NB4 (cell line): ENCODE results near the gene ENG.

ENCODE experiments used
- POLR2A ChIP-seq: IDR thresholded peaks from 2 replicates; pipeline ENCODE4 v1.6.1; 2011; ENCODE audit warnings: mild to moderate bottlenecking; ENCODE audit not compliant: insufficient read length; ENCODE audit errors: extremely low read depth
- TF ChIP-seq, protein P1 (sequence below): IDR thresholded peaks from one replicate; pipeline ENCODE4 v1.5.1; 2012; ENCODE audit warnings: low read depth, low read length

DNA sequence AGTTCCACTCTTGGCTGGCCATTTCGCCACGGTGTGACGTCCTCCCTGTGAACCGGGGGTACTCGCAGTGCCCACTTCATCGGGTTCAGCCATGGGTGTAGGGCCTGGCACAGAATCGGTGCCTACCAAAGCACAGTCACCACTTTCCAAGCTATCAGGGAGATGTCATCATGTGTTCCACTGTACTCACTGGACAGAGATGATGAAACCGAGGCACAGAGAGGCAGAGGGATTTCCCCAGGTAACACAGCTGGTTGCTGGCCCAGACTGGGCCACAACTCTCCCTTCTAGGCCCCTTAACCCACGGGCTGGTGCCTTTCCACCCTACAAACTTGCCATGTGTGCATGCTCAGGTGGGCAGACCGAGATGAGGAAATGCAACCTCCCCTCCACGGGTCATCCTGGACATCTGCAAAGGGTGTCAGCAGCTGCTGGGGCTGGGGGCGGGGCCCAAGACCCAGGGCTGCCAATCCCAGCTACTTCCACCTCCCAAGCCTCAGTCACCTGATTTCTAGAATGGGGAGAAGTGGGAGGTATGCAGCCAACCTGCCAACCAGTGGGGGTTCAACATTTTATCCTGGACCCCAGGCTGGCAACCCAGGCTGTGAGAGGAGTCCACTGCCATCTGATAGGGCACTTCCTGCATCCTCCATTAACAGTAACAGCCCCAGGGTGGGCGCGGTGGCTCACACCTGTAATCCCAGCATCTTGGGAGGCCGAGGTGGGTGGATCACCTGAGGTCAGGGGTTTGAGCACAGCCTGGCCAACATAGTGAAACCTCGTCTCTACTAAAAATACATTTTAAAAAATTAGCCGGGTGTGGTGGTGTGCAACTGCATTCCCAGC, 75.1 kb downstream of the ENG start:
- TF ChIP-seq, protein P1, sequence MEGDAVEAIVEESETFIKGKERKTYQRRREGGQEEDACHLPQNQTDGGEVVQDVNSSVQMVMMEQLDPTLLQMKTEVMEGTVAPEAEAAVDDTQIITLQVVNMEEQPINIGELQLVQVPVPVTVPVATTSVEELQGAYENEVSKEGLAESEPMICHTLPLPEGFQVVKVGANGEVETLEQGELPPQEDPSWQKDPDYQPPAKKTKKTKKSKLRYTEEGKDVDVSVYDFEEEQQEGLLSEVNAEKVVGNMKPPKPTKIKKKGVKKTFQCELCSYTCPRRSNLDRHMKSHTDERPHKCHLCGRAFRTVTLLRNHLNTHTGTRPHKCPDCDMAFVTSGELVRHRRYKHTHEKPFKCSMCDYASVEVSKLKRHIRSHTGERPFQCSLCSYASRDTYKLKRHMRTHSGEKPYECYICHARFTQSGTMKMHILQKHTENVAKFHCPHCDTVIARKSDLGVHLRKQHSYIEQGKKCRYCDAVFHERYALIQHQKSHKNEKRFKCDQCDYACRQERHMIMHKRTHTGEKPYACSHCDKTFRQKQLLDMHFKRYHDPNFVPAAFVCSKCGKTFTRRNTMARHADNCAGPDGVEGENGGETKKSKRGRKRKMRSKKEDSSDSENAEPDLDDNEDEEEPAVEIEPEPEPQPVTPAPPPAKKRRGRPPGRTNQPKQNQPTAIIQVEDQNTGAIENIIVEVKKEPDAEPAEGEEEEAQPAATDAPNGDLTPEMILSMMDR = no peak
- TF ChIP-seq POLR2A = no peak
